ENCODE measurements around the gene RBM33. TPM values are rescaled to one million over a fixed set of nuclear protein-coding genes. Genes with fewer than 3 reads are reported as not detected.

The RBM33 gene
- total RNA-seq, 1 donor from 2014 or later, result 29.8 TPM

GRCh38 chr7:155751409-155751808 lies 106.9 kb downstream of the RBM33 start:
- no peak for ATAC-seq

GRCh38 chr7:155752756-155753445 lies 108.4 kb downstream of the RBM33 start:
- ATAC-seq, result no peak

- ATAC-seq, result peak; percentile 77
These were observed 109.0 kb downstream of the RBM33 start for GRCh38 chr7:155753446-155753965.

- peak; percentile 55 for ATAC-seq
These were observed 109.7 kb downstream of the RBM33 start for GRCh38 chr7:155754165-155754564.

- ATAC-seq, result no peak
These were observed 110.6 kb downstream of the RBM33 start for GRCh38 chr7:155755026-155755425.

- no peak for ATAC-seq
These were observed 111.9 kb downstream of the RBM33 start for GRCh38 chr7:155756322-155756721.

- no peak for ATAC-seq
These were observed 113.9 kb downstream of the RBM33 start for GRCh38 chr7:155758348-155758747.

GRCh38 chr7:155759740-155760430 lies 115.4 kb downstream of the RBM33 start:
- no peak for ATAC-seq

- no peak for ATAC-seq
These were observed 116.7 kb downstream of the RBM33 start for GRCh38 chr7:155761162-155761561.

- ATAC-seq, result no peak
These were observed 117.6 kb downstream of the RBM33 start for GRCh38 chr7:155762036-155762435.

- ATAC-seq, result no peak
These were observed 118.2 kb downstream of the RBM33 start for GRCh38 chr7:155762655-155763054.

- ATAC-seq, result no peak
These were observed 118.7 kb downstream of the RBM33 start for GRCh38 chr7:155763122-155763521.

- no peak for ATAC-seq
These were observed 119.4 kb downstream of the RBM33 start for GRCh38 chr7:155763691-155764437.

- ATAC-seq, result no peak
These were observed 120.0 kb downstream of the RBM33 start for GRCh38 chr7:155764438-155764793.

- ATAC-seq, result no peak
These were observed 121.0 kb downstream of the RBM33 start for GRCh38 chr7:155765458-155765857.

- ATAC-seq, result no peak
These were observed 121.9 kb downstream of the RBM33 start for GRCh38 chr7:155766386-155766785.

- ATAC-seq, result no peak
These were observed 122.8 kb downstream of the RBM33 start for GRCh38 chr7:155766966-155767916.

GRCh38 chr7:155769701-155770100 lies 125.2 kb downstream of the RBM33 start:
- no peak for ATAC-seq

- ATAC-seq, result no peak
These were observed 125.8 kb downstream of the RBM33 start for GRCh38 chr7:155770241-155770640.

GRCh38 chr7:155773531-155773930 lies 129.1 kb downstream of the RBM33 start:
- ATAC-seq, result no peak

GRCh38 chr7:155774947-155775346 lies 130.5 kb downstream of the RBM33 start:
- ATAC-seq, result no peak

- no peak for ATAC-seq
These were observed 131.2 kb downstream of the RBM33 start for GRCh38 chr7:155775691-155776090.

Data from esophagus mucosa (tissue), 1 donor.